ENCODE data around the gene LILRA5. TPM values are rescaled to one million over a fixed set of nuclear protein-coding genes. Genes with fewer than 3 reads are reported as not detected.
"Not testable (repeated sequence)": the region's sequence is repeated elsewhere in the genome, so short reads cannot be mapped to it uniquely, and the experiment has no call there.

LILRA5 gene
- total and polyA plus RNA-seq, 2 of the 8 experiments (the other 6 are each of a cell fraction or from before 2014, with no cell fraction given) = not detected

GRCh38 chr19:54312436-54313377, at the start of gene LILRA5 (continued):
- no peak for TF ChIP-seq SP2 (IDR thresholded peaks at IDR 0.05; ENCODE audit: low read length)
- TF ChIP-seq ATF3 (IDR thresholded peaks at IDR 0.05; ENCODE audit: insufficient read depth, low read depth, low read length) = no peak
- no peak for TF ChIP-seq CBX8 (IDR thresholded peaks at IDR 0.05; ENCODE audit: borderline replicate concordance, low read depth, low read length)
- TF ChIP-seq TEAD4 (IDR thresholded peaks at IDR 0.05; ENCODE audit: low read depth, low read length) = no peak
- TF ChIP-seq NRF1 (IDR thresholded peaks at IDR 0.05; ENCODE audit: low read depth, low read length) = no peak
- TF ChIP-seq GABPA (IDR thresholded peaks at IDR 0.05; ENCODE audit: borderline replicate concordance, insufficient read depth, low read length) = no peak
- TF ChIP-seq SIX5 (IDR thresholded peaks at IDR 0.05; ENCODE audit: low read depth, low read length) = no peak
- TF ChIP-seq KDM1A (IDR thresholded peaks at IDR 0.05; ENCODE audit: borderline replicate concordance, low read length) = no peak

- POLR2A ChIA-PET (ENCODE audit: partially characterized antibody); H2AFZ ChIP-seq (ENCODE audit: low read length); H3K4me3 ChIP-seq (ENCODE audit: extremely low read depth in 1 of 4, insufficient read depth in 2 of 4, low read depth in 3 of 4, low read length in 4 of 4); H3K4me1 ChIP-seq (replicated peaks in 1 of 4; ENCODE audit: control insufficient read depth in 3 of 4, insufficient read depth in 4 of 4, low read length in 3 of 4); H3K9ac ChIP-seq (replicated peaks in 1 of 4; ENCODE audit: extremely low read depth in 1 of 4, low read depth in 3 of 4, low read length in 3 of 4); H3K36me3 ChIP-seq (ENCODE audit: control insufficient read depth in 2 of 4, insufficient read depth in 4 of 4, low read length in 3 of 4); H3K4ac ChIP-seq (replicated peaks; ENCODE audit: insufficient read length, low read depth, low read length); H3K23me2 ChIP-seq (ENCODE audit: low read depth, low read length); H3K9me3 ChIP-seq (ENCODE audit: insufficient read depth in 2 of 2, low read depth in 1 of 2, low read length in 1 of 2); H4K20me1 ChIP-seq (replicated peaks in 1 of 2; ENCODE audit: control insufficient read depth in 1 of 2, insufficient read depth in 2 of 2, low read length in 2 of 2); H2BK15ac ChIP-seq (ENCODE audit: low read length); H3K79me2 ChIP-seq (ENCODE audit: control insufficient read depth in 1 of 2, insufficient read depth in 2 of 2, low read length in 2 of 2); H4K8ac ChIP-seq (ENCODE audit: extremely low read depth, insufficient read depth, low read length); H2BK20ac ChIP-seq (ENCODE audit: low read length); H4K5ac ChIP-seq (ENCODE audit: insufficient read length, low read depth, low read length); H3K27me3 ChIP-seq (replicated peaks in 1 of 4; ENCODE audit: control insufficient read depth in 3 of 4, extremely low read depth in 1 of 4, insufficient read depth in 3 of 4, low read length in 3 of 4); H2BK5ac ChIP-seq (ENCODE audit: low read depth, low read length); H4K91ac ChIP-seq (replicated peaks; ENCODE audit: insufficient read length, low read length); H3K79me1 ChIP-seq (ENCODE audit: low read depth, low read length); H2AK5ac ChIP-seq (ENCODE audit: low read depth, low read length); H3K18ac ChIP-seq (ENCODE audit: extremely low read depth, low read length); H3K23ac ChIP-seq (ENCODE audit: insufficient read length); DNase-seq (ENCODE audit: low read depth in 1 of 2, low spot score in 2 of 2); H2BK12ac ChIP-seq (ENCODE audit: low read depth, low read length); H2BK120ac ChIP-seq (replicated peaks; ENCODE audit: low read depth, low read length); H3K4me2 ChIP-seq (ENCODE audit: insufficient read depth in 1 of 2, low read depth in 2 of 2, low read length in 2 of 2); H3K56ac ChIP-seq (replicated peaks; ENCODE audit: insufficient read length, low read depth, low read length); H3K14ac ChIP-seq (ENCODE audit: insufficient read length); H3K27ac ChIP-seq (ENCODE audit: low read depth, low read length): not testable (repeated sequence)
- peak; percentile 86 for FAIRE-seq
- CTCF ChIA-PET (ENCODE audit: partially characterized antibody) = interaction anchor here (1.4 kb wide), 2 partner anchors 29 to 30 kb away, joined by 3 read pairs; no protein-coding TSS in a partner anchor
- WGBS, 2 experiments (ENCODE audit: extremely low coverage in 1 of 2, insufficient coverage in 1 of 2, insufficient read length in 1 of 2, insufficient replicate concordance in 2 of 2, low coverage in 1 of 2, low lambda C conversion rate in 2 of 2, missing lambda C conversion rate in 1 of 2) = 81% methylated on average over 4 of the region's 10 CpGs; no CpG with 5 or more reads in 1 of the 2 experiments
Measured at GRCh38 chr19:54361680-54362422, 48.9 kb upstream of the LILRA5 start.

Measured in H1 (cell line).